OCI-LY1 (cell line): ENCODE data around the gene ZNF804A.

Source experiments
- H2AFZ ChIP-seq: fragments of 200-600 bp; sonication (generic), shearing (Covaris generic); 2 replicates; pipeline ENCODE4 v1.6.0; 2014; ENCODE audit warnings: antibody characterized with exemption, mild to moderate bottlenecking, low read length
- H3F3A ChIP-seq: fragments of 200-600 bp; sonication (generic), shearing (Covaris generic); 2 replicates; pipeline ENCODE4 v1.6.0; 2014; ENCODE audit warnings: mild to moderate bottlenecking, antibody characterized with exemption, low read length, moderate library complexity; ENCODE audit not compliant: insufficient read depth
- H3K27ac ChIP-seq: fragments of 200-600 bp; sonication (generic); 2 replicates; pipeline ENCODE4 v1.5.1; 2014; ENCODE audit warnings: low read length, mixed run types, mild to moderate bottlenecking, low read depth; ENCODE audit not compliant: poor library complexity, severe bottlenecking
- H3K27me3 ChIP-seq: fragments of 200-600 bp; sonication (generic); 2 replicates; pipeline ENCODE4 v1.6.0; 2014; ENCODE audit warnings: antibody characterized with exemption, mild to moderate bottlenecking, low read length, moderate library complexity; ENCODE audit not compliant: insufficient read depth
- H3K36me3 ChIP-seq: fragments of 200-600 bp; sonication (generic); 2 replicates; pipeline ENCODE4 v1.6.1; 2014; ENCODE audit warnings: mild to moderate bottlenecking, antibody characterized with exemption, low read length, moderate library complexity, mixed read lengths; ENCODE audit not compliant: insufficient read depth
- H3K4me1 ChIP-seq: fragments of 200-600 bp; sonication (generic); 2 replicates; pipeline ENCODE4 v1.5.1; 2014; ENCODE audit warnings: mild to moderate bottlenecking, low read length, moderate library complexity; ENCODE audit not compliant: insufficient read depth, severe bottlenecking
- H3K4me2 ChIP-seq: fragments of 200-600 bp; sonication (generic), shearing (Covaris generic); 2 replicates; pipeline ENCODE4 v1.6.1; 2014; ENCODE audit warnings: low read length
- H3K4me3 ChIP-seq: fragments of 200-600 bp; sonication (generic); 2 replicates; pipeline ENCODE4 v1.5.1; 2014; ENCODE audit warnings: low read length, low read depth, mild to moderate bottlenecking, mixed read lengths; ENCODE audit not compliant: poor library complexity, severe bottlenecking
- H3K79me2 ChIP-seq: fragments of 200-600 bp; shearing (Covaris generic); 2 replicates; pipeline ENCODE4 v1.6.1; 2016; ENCODE audit warnings: mixed run types, low read length, mixed read lengths; ENCODE audit not compliant: insufficient read depth
- H3K9ac ChIP-seq: fragments of 200-600 bp; sonication (generic), shearing (Covaris generic); 2 replicates; pipeline ENCODE4 v1.6.1; 2014; ENCODE audit warnings: mild to moderate bottlenecking, low read length, mixed read lengths
- H3K9me2 ChIP-seq: fragments of 200-600 bp; sonication (generic), shearing (Covaris generic); 2 replicates; pipeline ENCODE4 v1.6.1; 2014; ENCODE audit warnings: low read depth, mild to moderate bottlenecking, low read length, mixed read lengths
- H3K9me3 ChIP-seq: fragments of 200-600 bp; shearing (Covaris generic); 2 replicates; pipeline ENCODE4 v1.6.1; 2014; ENCODE audit warnings: low read length, mixed read lengths
- H4K20me1 ChIP-seq: fragments of 200-600 bp; sonication (generic), shearing (Covaris generic); 2 replicates; pipeline ENCODE4 v1.6.0; 2016; ENCODE audit warnings: mild to moderate bottlenecking, low read length; ENCODE audit not compliant: insufficient read depth
- EZH2 ChIP-seq: fragments of 200-600 bp; sonication (generic), shearing (Covaris generic); IDR thresholded peaks from 2 replicates; pipeline ENCODE4 v1.8.0; 2017; ENCODE audit warnings: borderline replicate concordance, mixed run types, mild to moderate bottlenecking, antibody characterized with exemption, low read length, moderate library complexity, mixed read lengths
- TF ChIP-seq, protein P1 (sequence below): fragments of 200-600 bp; sonication (generic), shearing (Covaris generic); IDR thresholded peaks from 2 replicates; pipeline ENCODE4 v1.5.1; 2017; ENCODE audit warnings: mild to moderate bottlenecking, antibody characterized with exemption, low read length, moderate library complexity, mixed read lengths

Gene ZNF804A

DNA sequence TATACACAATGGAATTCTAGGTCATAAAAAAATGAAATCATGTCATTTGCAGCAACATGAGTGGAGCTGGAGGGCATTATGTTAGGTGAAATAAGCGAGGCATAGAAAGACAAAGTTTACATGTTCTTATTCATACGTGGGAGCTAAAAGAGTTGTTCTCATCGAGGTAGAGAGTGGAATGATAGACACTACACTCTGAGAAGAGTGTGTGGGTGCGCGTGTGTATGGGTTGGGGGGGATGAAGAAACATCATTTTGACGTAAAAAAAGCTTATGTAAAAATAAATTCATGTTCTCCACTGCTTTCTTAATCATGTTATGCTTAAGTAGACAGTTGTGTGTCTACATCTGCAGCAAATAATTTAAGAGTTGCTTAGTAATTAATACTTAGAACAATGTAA lies 123.6 kb downstream of the ZNF804A start:
- peaks cover 85% of the 10 kb centered on the region for H3K36me3 ChIP-seq
- no peaks in the 10 kb centered on the region for H3F3A ChIP-seq
- no peak overlapping the region for H3K27ac ChIP-seq
- no peak overlapping the region for H3K4me3 ChIP-seq
- no peaks in the 10 kb centered on the region for H3K27me3 ChIP-seq
- H3K9me3 ChIP-seq, result peaks cover 10% of the 10 kb centered on the region
- no peak for TF ChIP-seq EZH2
- TF ChIP-seq, protein P1, sequence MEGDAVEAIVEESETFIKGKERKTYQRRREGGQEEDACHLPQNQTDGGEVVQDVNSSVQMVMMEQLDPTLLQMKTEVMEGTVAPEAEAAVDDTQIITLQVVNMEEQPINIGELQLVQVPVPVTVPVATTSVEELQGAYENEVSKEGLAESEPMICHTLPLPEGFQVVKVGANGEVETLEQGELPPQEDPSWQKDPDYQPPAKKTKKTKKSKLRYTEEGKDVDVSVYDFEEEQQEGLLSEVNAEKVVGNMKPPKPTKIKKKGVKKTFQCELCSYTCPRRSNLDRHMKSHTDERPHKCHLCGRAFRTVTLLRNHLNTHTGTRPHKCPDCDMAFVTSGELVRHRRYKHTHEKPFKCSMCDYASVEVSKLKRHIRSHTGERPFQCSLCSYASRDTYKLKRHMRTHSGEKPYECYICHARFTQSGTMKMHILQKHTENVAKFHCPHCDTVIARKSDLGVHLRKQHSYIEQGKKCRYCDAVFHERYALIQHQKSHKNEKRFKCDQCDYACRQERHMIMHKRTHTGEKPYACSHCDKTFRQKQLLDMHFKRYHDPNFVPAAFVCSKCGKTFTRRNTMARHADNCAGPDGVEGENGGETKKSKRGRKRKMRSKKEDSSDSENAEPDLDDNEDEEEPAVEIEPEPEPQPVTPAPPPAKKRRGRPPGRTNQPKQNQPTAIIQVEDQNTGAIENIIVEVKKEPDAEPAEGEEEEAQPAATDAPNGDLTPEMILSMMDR, result no peak
- no peak overlapping the region for H2AFZ ChIP-seq
- H4K20me1 ChIP-seq, result no peaks in the 10 kb centered on the region
- H3K9me2 ChIP-seq, result no peaks in the 10 kb centered on the region
- no peak overlapping the region for H3K4me2 ChIP-seq
- H3K4me1 ChIP-seq, result peaks cover 8% of the 10 kb centered on the region
- H3K79me2 ChIP-seq, result peaks cover 78% of the 10 kb centered on the region
- no peak overlapping the region for H3K9ac ChIP-seq

DNA sequence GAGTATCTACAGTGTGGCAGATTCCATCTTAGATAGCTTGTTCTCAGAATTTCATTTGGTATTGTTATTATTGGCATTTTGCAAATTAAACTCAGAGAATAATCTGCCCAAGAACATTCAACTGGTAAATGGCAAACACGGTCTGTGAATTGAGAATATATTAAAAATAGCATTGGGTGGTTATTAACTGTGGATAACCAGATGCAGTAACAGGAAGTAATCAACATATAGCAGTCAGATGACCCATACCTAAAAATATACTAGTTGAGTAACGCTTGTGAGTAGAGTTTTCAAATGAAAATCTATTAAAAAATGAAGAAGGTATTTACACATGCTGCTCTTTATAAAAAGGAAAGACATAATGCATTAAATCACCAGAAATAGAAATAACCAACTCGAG lies 129.5 kb downstream of the ZNF804A start:
- Histone ChIP-seq H3K4me2 (no peak overlapping the region), H3F3A (no peaks in the 10 kb centered on the region), H4K20me1 (no peaks in the 10 kb centered on the region), H3K79me2 (peaks cover 100% of the 10 kb centered on the region), H3K27me3 (no peaks in the 10 kb centered on the region), H3K4me1 (peaks cover 40% of the 10 kb centered on the region), H2AFZ (no peak overlapping the region), H3K27ac (no peak overlapping the region), H3K9ac (no peak overlapping the region), H3K9me2 (no peaks in the 10 kb centered on the region), H3K4me3 (no peak overlapping the region), H3K9me3 (no peaks in the 10 kb centered on the region), H3K36me3 (peaks cover 54% of the 10 kb centered on the region)
- TF ChIP-seq, protein P1, result no peak
- TF ChIP-seq EZH2, result no peak

DNA sequence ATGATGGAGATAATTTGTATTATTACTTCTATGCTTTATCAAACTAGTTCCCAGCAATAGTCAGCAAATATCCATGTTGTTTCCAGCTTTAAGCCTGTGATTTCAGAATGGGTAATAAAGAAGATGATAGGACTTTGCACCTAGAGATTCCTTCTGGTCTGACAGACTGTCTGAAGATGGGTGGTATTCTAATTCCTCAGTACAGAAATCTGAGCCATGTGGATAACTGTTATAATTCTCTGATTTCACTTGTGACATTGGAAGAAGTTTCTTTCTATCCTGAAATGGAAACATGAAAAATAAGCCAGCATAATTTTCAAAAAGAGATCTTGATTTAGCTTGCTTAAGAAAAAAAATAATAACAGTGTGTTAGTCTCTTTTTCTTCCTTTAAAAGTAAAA lies 130.1 kb downstream of the ZNF804A start:
- no peak overlapping the region for H2AFZ ChIP-seq
- H3K9me2 ChIP-seq, result no peaks in the 10 kb centered on the region
- H3K4me2 ChIP-seq, result no peak overlapping the region
- H3K4me3 ChIP-seq, result no peak overlapping the region
- H3K9me3 ChIP-seq, result no peaks in the 10 kb centered on the region
- H3K27ac ChIP-seq, result no peak overlapping the region
- H3F3A ChIP-seq, result no peaks in the 10 kb centered on the region
- H4K20me1 ChIP-seq, result no peaks in the 10 kb centered on the region
- H3K4me1 ChIP-seq, result peaks cover 45% of the 10 kb centered on the region
- H3K9ac ChIP-seq, result no peak overlapping the region
- H3K79me2 ChIP-seq, result peaks cover 100% of the 10 kb centered on the region
- TF ChIP-seq, protein P1, result no peak
- no peak for TF ChIP-seq EZH2
- H3K27me3 ChIP-seq, result no peaks in the 10 kb centered on the region
- peaks cover 50% of the 10 kb centered on the region for H3K36me3 ChIP-seq
